ENCODE results near the gene MIEF2.

GRCh38 chr17:18236494-18236893 is 24.0 kb upstream of the MIEF2 start:
- TF ChIP-seq CTCF (IDR thresholded peaks at IDR 0.05) (no peak), POLR2AphosphoS5 (IDR thresholded peaks at IDR 0.05) (no peak), POLR2A (IDR thresholded peaks at IDR 0.05) (no peak), EP300 (IDR thresholded peaks at IDR 0.05) (no peak)
